GM19351 (cell line): ENCODE data around the gene RGS21.

Source experiments
- ATAC-seq: cut with Tn5 transposase; IDR thresholded peaks from one replicate; pipeline ENCODE4 v1.9.1; 2021; ENCODE audit warnings: mild to moderate bottlenecking, moderate library complexity; ENCODE audit not compliant: unreplicated experiment

The RGS21 gene

GRCh38 chr1:192378276-192378675, 61.5 kb downstream of the RGS21 start:
- ATAC-seq, result no peak

- ATAC-seq, result no peak
Observed at GRCh38 chr1:192378878-192379277, 62.1 kb downstream of the RGS21 start.

GRCh38 chr1:192379554-192379953, 62.8 kb downstream of the RGS21 start:
- no peak for ATAC-seq

GRCh38 chr1:192382758-192383157, 66.0 kb downstream of the RGS21 start:
- no peak for ATAC-seq

- ATAC-seq, result no peak
Observed at GRCh38 chr1:192386051-192386650, 69.4 kb downstream of the RGS21 start.

- no peak for ATAC-seq
Observed at GRCh38 chr1:192395211-192395610, 78.4 kb downstream of the RGS21 start.

- no peak for ATAC-seq
Observed at GRCh38 chr1:192395895-192396294, 79.1 kb downstream of the RGS21 start.

- ATAC-seq, result no peak
Observed at GRCh38 chr1:192399161-192399560, 82.4 kb downstream of the RGS21 start.

GRCh38 chr1:192401825-192402224, 85.0 kb downstream of the RGS21 start:
- no peak for ATAC-seq

GRCh38 chr1:192402571-192402970, 85.8 kb downstream of the RGS21 start:
- ATAC-seq, result no peak

- ATAC-seq, result no peak
Observed at GRCh38 chr1:192407206-192407605, 90.4 kb downstream of the RGS21 start.
